Lower lobe of right lung (tissue), 2 donors: ENCODE data around the gene LRRC75A. TPM values are rescaled to one million over a fixed set of nuclear protein-coding genes. Genes with fewer than 3 reads are reported as not detected.

ENCODE experiments used
- ATAC-seq, 2 donors: fragments of 200-7000 bp; cut with Tn5 transposase; one replicate each; pipeline ENCODE4 v1.9.1; 2020 to 2022; ENCODE audit warnings: mild to moderate bottlenecking in 2 of 2, moderate library complexity in 2 of 2
- DNase-seq: peaks from one replicate; pipeline ENCODE4 v3.0.0-alpha.2; 2020
- H3K27ac ChIP-seq: fragments of 200-600 bp; one replicate; pipeline ENCODE4 v1.8.0; 2022
- H3K27me3 ChIP-seq: fragments of 200-600 bp; one replicate; pipeline ENCODE4 v1.8.0; 2022; ENCODE audit warnings: low read depth
- H3K36me3 ChIP-seq: fragments of 200-600 bp; one replicate; pipeline ENCODE4 v1.8.0; 2022; ENCODE audit warnings: mild to moderate bottlenecking
- H3K4me1 ChIP-seq: fragments of 200-600 bp; one replicate; pipeline ENCODE4 v1.8.0; 2022
- H3K4me3 ChIP-seq: fragments of 200-600 bp; one replicate; pipeline ENCODE4 v1.8.0; 2022; ENCODE audit warnings: mild to moderate bottlenecking
- H3K9me3 ChIP-seq: fragments of 200-600 bp; one replicate; pipeline ENCODE4 v1.8.0; 2022
- CTCF ChIP-seq: fragments of 200-600 bp; IDR thresholded peaks from one replicate; pipeline ENCODE4 v1.8.0; 2022; ENCODE audit warnings: antibody characterized with exemption, mild to moderate bottlenecking
- intact Hi-C: fragments of 100-400 bp; cut with DNase I; formaldehyde crosslinking; loops from one replicate; pipeline ENCODE4 v1.11.0; 2022
- total RNA-seq: library from RNA; stranded (reverse); fragmentation: NEBNext Ultra II Directional; extraction: Animal tissue kit (Norgen Biotek cat#: 25700); gene quantifications from one replicate; pipeline ENCODE4 v1.2.1, GENCODE V29; 2021
- donor health status: DM: no; HTN: yes; CAD: no; lungs with severe emphysema.

The LRRC75A gene
- total RNA-seq, 1 donor from 2014 or later: 3.8 TPM

DNA sequence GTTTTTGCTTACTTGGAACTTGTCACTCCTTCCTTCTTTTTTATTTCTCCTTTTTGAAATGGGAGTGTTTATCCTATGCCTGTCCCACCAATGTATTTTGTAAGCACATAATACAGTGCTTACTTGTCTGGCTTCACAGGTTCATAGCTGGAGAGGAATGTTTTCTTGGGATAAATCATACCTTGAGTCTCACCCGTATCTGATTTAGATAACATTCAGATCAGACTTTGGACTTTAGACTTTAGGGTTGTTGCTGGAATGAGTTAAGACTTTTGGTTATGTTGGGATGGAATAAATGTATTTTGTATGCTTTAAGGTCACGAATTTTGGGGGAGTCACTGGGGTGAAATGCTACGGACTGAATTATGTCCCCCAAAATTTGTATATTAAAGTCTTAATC, 13.0 kb upstream of the LRRC75A start:
- H3K9me3 ChIP-seq: no peaks in the 10 kb centered on the region
- TF ChIP-seq CTCF: no peak
- H3K27me3 ChIP-seq: no peaks in the 10 kb centered on the region
- no peaks in the 10 kb centered on the region for H3K4me1 ChIP-seq
- DNase-seq (no peak), ATAC-seq (no peak)
- no peak overlapping the region for H3K27ac ChIP-seq
- H3K4me3 ChIP-seq: no peak overlapping the region
- H3K36me3 ChIP-seq: no peaks in the 10 kb centered on the region
- intact Hi-C loops: no loop called here

GRCh38 chr17:16496820-16497489, 5.0 kb upstream of the LRRC75A start:
- no peak for TF ChIP-seq CTCF
- no peaks in the 10 kb centered on the region for H3K9me3 ChIP-seq
- no peaks in the 10 kb centered on the region for H3K27me3 ChIP-seq
- no peaks in the 10 kb centered on the region for H3K36me3 ChIP-seq
- DNase-seq (no peak), ATAC-seq (no peak)
- intact Hi-C loops: no loop called here
- H3K4me3 ChIP-seq: no peak overlapping the region
- peaks cover 5% of the 10 kb centered on the region for H3K4me1 ChIP-seq
- H3K27ac ChIP-seq: no peak overlapping the region

GRCh38 chr17:16495980-16496819, 4.2 kb upstream of the LRRC75A start:
- no peaks in the 10 kb centered on the region for H3K36me3 ChIP-seq
- H3K9me3 ChIP-seq: no peaks in the 10 kb centered on the region
- TF ChIP-seq CTCF: no peak
- no peak overlapping the region for H3K4me3 ChIP-seq
- peaks cover 8% of the 10 kb centered on the region for H3K4me1 ChIP-seq
- DNase-seq (no peak), ATAC-seq (no peak)
- no peak overlapping the region for H3K27ac ChIP-seq
- H3K27me3 ChIP-seq: no peaks in the 10 kb centered on the region
- intact Hi-C loops: no loop called here

GRCh38 chr17:16495561-16495960, 3.6 kb upstream of the LRRC75A start:
- TF ChIP-seq CTCF: no peak
- H3K9me3 ChIP-seq: no peaks in the 10 kb centered on the region
- H3K4me1 ChIP-seq: peaks cover 13% of the 10 kb centered on the region
- no peaks in the 10 kb centered on the region for H3K27me3 ChIP-seq
- no peak overlapping the region for H3K27ac ChIP-seq
- no peaks in the 10 kb centered on the region for H3K36me3 ChIP-seq
- no peak overlapping the region for H3K4me3 ChIP-seq
- DNase-seq (no peak), ATAC-seq (no peak)
- intact Hi-C loops: no loop called here

DNA sequence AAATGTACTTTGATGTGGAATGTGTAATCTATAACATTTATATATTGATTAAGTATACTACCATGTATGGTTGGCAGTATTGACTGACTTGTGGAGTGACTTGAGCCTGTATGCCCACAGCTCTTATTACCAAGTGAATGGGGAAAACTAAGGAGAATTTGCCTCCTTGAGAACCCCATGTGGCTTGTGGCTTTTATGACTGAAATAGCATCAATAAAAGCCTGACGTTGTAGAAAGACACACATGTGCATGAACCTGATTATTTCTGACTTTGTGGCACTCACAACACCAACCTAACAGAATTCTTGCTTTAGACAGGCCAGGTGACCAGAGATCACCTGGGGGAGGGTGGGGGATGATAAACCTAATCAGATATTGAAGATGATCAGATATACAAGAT, 2.1 kb upstream of the LRRC75A start:
- DNase-seq (no peak), ATAC-seq (no peak)
- no peaks in the 10 kb centered on the region for H3K36me3 ChIP-seq
- no peak for TF ChIP-seq CTCF
- H3K27ac ChIP-seq: no peak overlapping the region
- no peaks in the 10 kb centered on the region for H3K27me3 ChIP-seq
- H3K9me3 ChIP-seq: no peaks in the 10 kb centered on the region
- intact Hi-C loops: no loop called here
- no peak overlapping the region for H3K4me3 ChIP-seq
- peaks cover 13% of the 10 kb centered on the region for H3K4me1 ChIP-seq
